Activated naive CD8-positive, alpha-beta T cell treated with anti-CD3 and anti-CD28 coated beads, Interleukin-2, amount 50 U/mL, for 16 hours (primary cell): ENCODE measurements around the gene C12orf56.
"Not testable (repeated sequence)": the region's sequence is repeated elsewhere in the genome, so short reads cannot be mapped to it uniquely, and the experiment has no call there.

Experiments used
- DNase-seq: peaks from one replicate; pipeline ENCODE4 v3.0.0-alpha.2; 2020; ENCODE audit warnings: low read depth, low spot score

The C12orf56 gene

GRCh38 chr12:64304571-64304970 is 86.0 kb downstream of the C12orf56 start:
- DNase-seq: no peak

- DNase-seq: no peak
Measured at GRCh38 chr12:64299628-64300027, 90.9 kb downstream of the C12orf56 start.

DNA sequence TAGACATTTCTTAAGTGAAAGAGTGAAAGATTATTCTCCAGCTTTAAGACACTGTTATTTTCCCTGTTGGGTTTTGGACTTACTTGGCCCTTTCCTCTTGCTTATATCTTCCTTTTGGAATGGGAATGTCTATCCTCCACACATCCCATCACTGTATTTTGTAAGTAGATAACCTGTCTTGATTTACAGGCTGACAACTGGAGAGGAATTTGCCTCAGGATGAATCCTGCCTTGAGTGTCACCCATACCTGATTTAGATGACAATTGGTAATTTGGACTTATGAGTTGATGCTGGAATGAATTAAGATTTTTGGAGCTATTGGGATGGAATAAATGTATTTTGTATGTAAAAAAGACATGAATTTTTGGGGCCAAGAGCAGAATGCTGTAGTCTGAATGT is 94.3 kb downstream of the C12orf56 start:
- DNase-seq: no peak

GRCh38 chr12:64293654-64294364 is 96.7 kb downstream of the C12orf56 start:
- DNase-seq: no peak

DNA sequence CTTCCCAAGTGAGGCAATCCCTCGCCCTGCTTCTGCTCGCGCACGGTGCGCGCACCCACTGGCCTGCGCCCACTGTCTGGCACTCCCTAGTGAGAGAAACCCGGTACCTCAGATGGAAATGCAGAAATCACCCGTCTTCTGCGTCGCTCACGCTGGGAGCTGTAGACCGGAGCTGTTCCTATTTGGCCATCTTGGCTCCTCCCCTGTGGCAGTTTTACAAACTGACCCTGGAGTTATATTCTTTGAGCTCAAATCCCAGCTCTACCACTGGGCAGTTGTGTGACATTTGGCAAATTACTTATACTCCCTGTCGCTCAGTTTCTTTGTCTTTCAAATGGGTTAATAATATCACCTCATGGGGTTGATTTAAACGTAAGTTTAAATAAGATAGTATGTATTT is 97.4 kb downstream of the C12orf56 start:
- DNase-seq: not testable (repeated sequence)

- DNase-seq: no peak
Measured at GRCh38 chr12:64286521-64286920, 104.0 kb downstream of the C12orf56 start.

GRCh38 chr12:64284256-64284655 is 106.3 kb downstream of the C12orf56 start:
- no peak for DNase-seq

DNA sequence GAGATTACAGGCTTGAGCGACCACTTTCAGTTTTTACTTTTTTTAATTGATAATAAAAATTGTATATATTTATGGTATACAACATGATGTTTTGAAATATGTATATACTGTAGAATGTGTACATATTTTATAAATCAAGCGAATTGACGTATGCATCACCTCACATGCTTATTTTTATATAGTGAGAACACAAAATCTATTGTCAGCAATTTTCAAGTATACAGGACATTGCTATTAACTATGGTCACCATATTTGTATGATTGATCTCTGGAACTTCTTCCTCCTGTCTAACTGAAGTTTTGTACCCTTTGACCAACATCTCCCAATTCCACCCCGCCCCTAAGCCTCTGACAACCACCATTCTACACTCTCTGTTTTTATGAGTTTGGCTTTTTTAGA is 112.1 kb downstream of the C12orf56 start:
- DNase-seq: no peak

DNA sequence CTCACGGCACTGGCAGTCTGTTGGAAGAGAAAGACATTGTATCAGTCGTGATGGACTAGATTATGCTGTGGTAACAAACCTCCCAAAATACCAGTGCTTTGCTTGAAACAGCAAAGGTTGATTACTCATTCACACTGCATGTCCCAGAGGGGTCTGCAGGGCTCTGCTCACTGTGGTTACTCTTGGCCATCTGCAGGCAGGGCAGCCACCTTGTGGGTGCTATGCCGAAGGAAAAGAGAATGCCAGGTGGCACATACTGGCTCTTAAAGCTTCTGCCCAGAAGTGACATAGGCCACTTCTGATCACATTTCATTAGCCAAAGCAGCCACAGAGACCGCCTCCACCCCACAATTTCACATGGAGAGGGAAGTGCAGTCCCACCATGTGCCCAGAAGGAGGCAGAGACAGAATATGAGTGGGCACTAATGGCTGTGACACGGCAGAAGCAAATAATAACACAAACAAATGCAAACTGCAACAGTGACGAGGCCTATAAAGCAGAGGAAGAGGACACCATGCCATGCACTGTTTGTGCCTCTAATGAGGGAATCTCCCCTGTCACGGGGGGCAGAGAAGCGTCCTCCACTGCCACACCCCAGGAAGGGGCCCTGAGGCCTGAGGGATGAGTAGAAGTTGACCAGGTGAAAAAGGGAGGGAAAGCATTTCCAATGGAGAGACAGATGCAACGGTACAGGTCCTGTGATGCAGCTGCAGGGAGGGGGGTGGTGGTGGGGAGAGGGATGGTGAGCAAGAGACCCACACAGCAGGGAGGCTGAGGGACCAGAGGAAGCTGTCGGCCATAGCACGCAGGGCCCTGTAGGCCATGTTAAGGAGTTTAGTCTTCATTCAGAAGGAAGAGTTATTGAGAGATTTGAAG is 116.8 kb downstream of the C12orf56 start:
- no peak for DNase-seq

DNA sequence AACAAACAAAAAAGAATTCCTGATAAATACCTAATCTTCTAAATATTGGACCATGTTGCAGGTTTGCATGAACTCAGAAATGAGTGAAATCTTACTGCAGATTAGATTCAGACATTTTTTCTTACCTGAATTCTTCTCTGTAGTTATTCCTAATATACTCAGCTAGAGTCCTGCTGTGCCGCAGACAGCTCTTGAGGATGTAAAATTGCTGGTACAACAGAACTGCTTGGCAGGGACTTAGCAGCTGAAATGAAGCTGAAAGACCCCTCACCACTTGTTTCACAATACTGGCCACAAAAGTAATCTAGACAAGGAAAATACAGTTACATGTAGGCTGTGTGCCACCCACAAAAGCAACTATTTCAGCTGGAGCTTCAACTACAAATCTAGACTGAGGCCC is 120.1 kb downstream of the C12orf56 start:
- DNase-seq: no peak

DNA sequence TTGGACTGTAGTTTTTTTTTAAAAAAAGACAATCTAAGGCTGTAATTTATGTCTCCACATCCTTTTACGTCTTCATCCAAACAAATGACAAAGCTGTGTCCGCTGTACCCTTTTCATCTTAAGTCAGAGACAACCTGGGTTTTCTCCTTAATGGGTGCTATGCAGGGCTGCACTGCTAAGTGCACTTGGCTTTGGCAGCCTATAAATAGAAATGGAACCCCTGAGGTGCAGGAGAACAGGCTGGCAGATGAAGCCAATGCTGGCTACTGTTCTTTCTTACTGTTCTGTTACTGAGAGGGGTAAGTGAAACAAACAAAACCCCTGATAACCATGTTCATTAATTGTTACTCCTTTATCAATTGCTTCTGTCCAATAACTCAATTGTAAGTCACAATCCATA is 121.4 kb downstream of the C12orf56 start:
- DNase-seq: no peak

- DNase-seq: no peak
Measured at GRCh38 chr12:64268409-64268808, 122.1 kb downstream of the C12orf56 start.

- no peak for DNase-seq
Measured at GRCh38 chr12:64265839-64266238, 124.7 kb downstream of the C12orf56 start.

DNA sequence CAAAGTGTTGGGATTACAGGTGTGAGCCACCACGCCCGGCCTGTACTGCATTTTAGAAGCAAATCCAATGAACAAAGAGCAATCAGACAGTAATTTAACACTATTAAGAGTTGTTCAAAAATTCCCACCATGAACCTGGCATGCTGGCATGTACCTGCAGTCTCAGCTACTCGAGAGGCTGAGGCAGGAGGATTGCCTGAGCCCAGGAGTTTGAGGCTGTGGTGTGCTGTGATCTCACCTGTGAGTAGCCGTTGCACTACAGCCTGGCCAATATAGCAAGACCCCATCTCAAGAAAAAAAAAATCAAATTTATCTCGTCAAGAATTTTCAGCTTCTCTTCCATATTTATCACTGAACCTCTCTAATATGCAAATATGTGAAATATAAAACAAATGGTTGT is 128.7 kb downstream of the C12orf56 start:
- DNase-seq: no peak

DNA sequence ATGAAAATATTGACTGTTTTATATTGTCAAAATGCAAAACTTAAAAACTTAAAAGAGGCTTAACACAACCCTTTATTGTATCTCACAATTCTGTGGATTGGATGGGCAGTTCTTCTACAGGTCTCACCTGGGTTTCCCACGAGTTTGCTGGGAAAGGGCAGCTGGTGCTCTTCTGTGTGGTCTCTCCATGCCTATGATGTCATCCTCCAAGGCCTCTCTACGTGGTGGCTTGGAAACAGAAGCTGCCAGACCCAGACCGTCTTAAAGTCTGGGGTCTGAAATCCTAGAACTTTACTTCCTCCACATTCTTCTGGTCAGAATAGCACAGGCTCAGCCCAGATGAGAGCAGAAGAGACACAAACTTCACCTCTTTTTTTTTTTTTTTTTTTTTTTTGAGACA is 132.0 kb downstream of the C12orf56 start:
- DNase-seq: no peak

DNA sequence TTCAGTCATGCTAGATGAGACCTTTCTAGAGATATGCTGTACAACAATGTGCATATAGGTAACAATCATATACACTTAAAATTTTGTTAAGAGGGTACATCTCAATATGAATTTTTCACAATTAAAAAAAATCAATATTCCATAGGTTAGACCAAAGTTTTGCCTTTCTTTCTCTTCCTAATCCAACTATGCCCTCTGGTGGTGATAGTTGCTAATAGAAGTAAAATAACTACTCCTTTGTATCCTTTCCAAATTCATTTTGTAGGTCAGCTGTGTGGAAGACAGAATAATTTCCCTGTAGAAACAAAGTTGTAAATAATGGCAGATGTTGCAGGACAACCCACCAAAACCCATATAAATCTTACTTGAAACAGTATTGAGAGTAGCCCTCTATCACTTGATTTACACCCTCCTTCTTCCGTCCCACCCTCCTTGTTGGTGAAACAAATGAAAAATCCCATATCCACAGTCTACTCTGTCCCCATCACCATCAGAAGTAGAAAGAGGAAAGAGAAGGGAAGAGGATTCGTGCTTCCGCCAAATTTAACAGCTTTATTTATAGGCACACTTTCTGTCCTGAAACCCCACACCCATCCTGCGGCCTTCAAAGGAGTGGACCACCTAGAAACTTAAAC is 134.3 kb downstream of the C12orf56 start:
- DNase-seq: no peak

DNA sequence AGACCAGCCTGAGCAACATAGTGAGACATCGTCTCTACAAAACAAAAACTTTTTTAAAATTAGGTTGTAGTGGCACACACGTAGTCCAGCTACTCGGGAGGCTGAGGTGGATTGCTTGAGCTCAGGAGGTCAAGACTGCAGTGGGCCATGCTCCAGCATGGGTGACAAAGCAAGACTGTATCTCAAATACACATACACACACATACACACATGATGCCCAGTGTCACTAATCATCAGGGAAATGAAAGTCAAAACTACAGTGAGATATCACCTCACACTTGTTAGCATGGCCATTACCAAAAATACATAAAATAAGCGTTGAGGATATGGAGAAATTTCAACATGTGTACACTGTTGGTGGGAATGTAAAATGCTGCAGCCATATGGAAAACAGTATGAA is 135.3 kb downstream of the C12orf56 start:
- no peak for DNase-seq

DNA sequence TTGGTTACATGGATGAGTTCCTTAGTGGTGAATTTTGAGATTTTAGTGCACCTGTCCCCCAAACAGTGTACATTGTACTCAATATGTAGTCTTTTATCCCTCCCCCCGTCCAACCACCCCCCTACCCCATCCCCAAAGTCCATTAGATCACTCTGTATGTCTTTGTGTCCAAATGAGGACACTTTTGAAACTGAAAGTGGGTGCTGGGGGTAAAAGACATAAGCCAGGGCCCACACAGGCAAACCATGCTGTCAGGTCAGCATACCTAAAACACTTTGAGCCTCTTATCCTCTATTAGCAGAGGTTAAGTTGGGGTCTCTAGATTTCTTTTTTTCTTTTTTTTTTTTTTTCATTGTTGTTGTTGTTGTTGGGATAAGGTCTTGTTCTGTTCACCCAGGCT is 137.2 kb downstream of the C12orf56 start:
- DNase-seq: no peak

DNA sequence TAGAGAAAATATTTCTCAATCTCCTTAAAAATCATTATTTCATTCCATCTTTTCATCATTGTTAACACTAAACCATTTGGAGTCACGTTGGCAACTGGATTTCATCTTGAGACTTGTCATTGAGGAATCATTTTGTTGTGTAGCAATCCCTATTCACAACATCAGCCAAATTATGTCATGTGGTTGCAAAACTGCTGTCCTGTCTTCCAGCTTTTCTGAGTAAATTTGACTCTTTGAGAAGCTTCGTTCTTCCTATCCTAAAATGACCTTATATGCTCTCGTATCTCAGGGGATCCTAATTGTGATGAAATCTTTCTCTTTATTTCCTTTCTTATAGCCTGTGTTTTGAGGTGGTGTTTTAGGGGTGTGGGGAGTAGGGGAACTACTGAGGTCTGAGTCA is 137.9 kb downstream of the C12orf56 start:
- no peak for DNase-seq

DNA sequence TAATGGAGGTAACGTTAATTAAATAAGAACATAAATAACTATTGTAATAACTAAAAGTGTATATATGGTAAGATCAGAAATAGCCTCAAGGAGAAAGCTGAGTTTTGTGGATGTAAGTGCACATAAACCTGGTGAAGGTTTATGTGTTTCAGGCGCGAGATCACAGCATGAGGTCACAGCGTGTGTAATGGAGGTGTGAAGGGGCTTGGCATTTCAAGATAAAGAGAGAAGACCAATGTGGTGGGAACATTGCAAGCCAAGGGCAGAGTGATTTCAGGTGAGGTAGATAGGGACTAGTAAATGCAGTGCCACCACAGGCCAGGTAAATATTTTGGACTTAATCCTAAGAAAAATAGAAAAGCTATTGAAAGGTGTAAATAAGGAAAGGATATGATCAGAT is 146.7 kb downstream of the C12orf56 start:
- no peak for DNase-seq

DNA sequence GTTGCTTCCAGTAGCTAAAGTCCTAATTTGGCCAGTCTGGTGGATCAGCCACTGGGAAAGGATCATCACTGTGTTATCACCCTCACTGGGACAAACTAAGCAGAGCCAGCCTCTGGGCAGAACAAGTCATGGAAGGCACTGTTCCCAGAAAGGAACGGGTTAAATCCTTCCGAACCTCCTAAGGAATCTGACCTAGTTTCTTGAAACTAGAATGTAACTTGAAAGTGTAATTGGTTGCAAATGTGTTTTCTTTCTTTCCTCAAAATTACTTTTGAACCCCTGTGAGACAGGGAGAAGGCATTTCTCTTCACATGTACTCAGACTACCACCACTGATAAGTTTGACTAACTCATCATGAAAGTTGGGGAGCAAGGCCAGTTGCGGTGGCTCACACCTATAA is 149.8 kb downstream of the C12orf56 start:
- no peak for DNase-seq

DNA sequence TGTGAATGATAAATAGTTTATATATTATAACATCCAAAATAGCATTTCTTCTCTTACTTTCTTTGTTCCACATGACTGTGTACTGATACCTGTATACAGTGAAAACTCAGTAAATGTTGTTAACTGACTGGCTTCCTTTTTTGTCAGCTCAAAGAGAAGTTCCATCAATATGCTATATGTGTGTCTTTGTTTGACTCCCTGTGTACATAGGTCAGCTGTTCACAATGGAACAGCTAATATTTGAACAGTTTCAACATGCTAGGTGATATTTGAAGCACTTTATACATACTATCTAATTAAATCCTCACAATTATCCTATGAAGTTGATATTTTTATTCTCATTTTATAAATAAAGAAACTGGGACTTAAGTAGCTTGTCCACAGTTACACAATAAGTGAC is 153.2 kb downstream of the C12orf56 start:
- DNase-seq: no peak

GRCh38 chr12:64236549-64236948 is 154.0 kb downstream of the C12orf56 start:
- no peak for DNase-seq
